Esophagus squamous epithelium (tissue), 5 donors: ENCODE measurements around the gene MAP2K5. TPM values are rescaled to one million over a fixed set of nuclear protein-coding genes. Genes with fewer than 3 reads are reported as not detected.

ENCODE experiments used
- DNase-seq: peaks from one replicate; lab custom pipeline; 2025; lab: John Stamatoyannopoulos, UW
- H3K27ac ChIP-seq, 4 donors: fragments of 200-600 bp; sonication (generic); one replicate each; pipeline ENCODE4 v1.5.1; 2016 to 2019; ENCODE audit warnings: mild to moderate bottlenecking in 1 of 4
- H3K27me3 ChIP-seq, 4 donors: fragments of 200-600 bp; sonication (generic); 1 replicate in 3 of 4; 2 replicates in 1 of 4; pipeline versions ENCODE4 v1.5.1 to v1.6.0; 2017 to 2021; ENCODE audit warnings: antibody characterized with exemption in 1 of 4
- H3K36me3 ChIP-seq, 3 donors: fragments of 200-600 bp; sonication (generic); one replicate each; pipeline ENCODE4 v1.5.1; 2016 to 2019
- H3K4me1 ChIP-seq, 3 donors: fragments of 200-600 bp; sonication (generic); one replicate each; pipeline ENCODE4 v1.5.1; 2017 to 2019
- H3K4me3 ChIP-seq, 4 donors: fragments of 200-600 bp; sonication (generic); 1 replicate in 3 of 4; 2 replicates in 1 of 4; pipeline ENCODE4 v1.5.1; 2016 to 2019; ENCODE audit warnings: mild to moderate bottlenecking in 2 of 4, moderate library complexity in 1 of 4
- H3K9me3 ChIP-seq, 3 donors: fragments of 200-600 bp; sonication (generic); one replicate each; pipeline ENCODE4 v1.5.1; 2016 to 2019
- POLR2A ChIP-seq, 4 donors: fragments of 450-650 bp; IDR thresholded peaks; one replicate each; pipeline ENCODE4 v1.6.1; 2017; ENCODE audit warnings: antibody characterized with exemption in 4 of 4, mild to moderate bottlenecking in 4 of 4, moderate library complexity in 3 of 4
- WGBS, 2 donors: methylation state at CpG; one replicate each; pipeline ENCODE4 v1.1.5; 2018; 5-methylcytosine and 5-hydroxymethylcytosine counted together
- intact Hi-C: fragments of 100-400 bp; cut with DNase I; formaldehyde crosslinking; loops from one replicate; pipeline ENCODE4 v1.15.0; 2022
- total RNA-seq, 4 donors: library from RNA; depleted of rRNA; stranded (reverse); fragments of >200 nt; gene quantifications; one replicate each; pipeline ENCODE4 v1.1.0, GENCODE V29; 2016
- TF ChIP-seq, protein P1 (sequence below), 6 experiments: fragments of 450-650 bp in 4 of 6; fragments of 200-600 bp in 2 of 6; sonication (generic) in 2 of 6; IDR thresholded peaks; one replicate each; pipeline ENCODE4 v1.5.1; 2016 to 2019; ENCODE audit warnings: antibody characterized with exemption in 6 of 6, mild to moderate bottlenecking in 4 of 6, moderate library complexity in 4 of 6
- donor health status: DM: yes; HTN: yes; CAD: no.

Gene MAP2K5
- total RNA-seq, 4 donors from 2014 or later, result 5.8 to 8.0 (median 7.0) TPM

DNA sequence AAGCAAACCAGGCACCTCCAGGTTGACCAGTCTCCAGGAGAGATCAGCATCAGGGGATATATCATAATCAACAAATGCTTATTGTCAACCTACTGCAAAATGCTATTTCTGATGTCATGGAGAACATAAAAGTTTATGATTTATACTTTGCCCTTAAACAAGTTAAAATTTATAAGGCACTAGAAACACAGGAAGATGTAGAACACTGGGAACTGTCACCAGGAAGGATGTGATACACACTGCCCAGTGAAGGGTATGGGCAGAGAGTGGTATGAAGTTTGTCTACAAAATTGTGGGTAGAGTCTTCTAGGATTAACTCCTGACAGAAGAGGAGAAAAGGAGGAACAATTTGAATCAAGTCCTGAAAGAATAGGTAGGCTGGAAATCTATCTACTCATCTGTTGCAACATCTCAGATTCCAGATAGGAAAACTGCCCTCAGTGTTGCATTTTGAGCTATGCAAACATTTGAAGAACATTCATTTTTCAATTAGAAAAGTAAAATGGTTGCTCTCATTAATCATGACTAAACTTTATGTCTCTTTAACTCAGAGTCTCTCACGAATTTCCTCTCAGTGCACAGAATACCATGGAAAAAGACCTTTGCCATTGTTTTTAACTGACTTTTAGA, 176.9 kb downstream of the MAP2K5 start:
- H3K9me3 ChIP-seq, result no peaks in the 10 kb centered on the region
- 44 to 65% methylated on average over 1 of the region's 1 CpG for WGBS, 2 donors
- no peak overlapping the region for H3K27ac ChIP-seq
- no peaks in the 10 kb centered on the region for H3K4me1 ChIP-seq
- no peak for DNase-seq
- TF ChIP-seq, protein P1, sequence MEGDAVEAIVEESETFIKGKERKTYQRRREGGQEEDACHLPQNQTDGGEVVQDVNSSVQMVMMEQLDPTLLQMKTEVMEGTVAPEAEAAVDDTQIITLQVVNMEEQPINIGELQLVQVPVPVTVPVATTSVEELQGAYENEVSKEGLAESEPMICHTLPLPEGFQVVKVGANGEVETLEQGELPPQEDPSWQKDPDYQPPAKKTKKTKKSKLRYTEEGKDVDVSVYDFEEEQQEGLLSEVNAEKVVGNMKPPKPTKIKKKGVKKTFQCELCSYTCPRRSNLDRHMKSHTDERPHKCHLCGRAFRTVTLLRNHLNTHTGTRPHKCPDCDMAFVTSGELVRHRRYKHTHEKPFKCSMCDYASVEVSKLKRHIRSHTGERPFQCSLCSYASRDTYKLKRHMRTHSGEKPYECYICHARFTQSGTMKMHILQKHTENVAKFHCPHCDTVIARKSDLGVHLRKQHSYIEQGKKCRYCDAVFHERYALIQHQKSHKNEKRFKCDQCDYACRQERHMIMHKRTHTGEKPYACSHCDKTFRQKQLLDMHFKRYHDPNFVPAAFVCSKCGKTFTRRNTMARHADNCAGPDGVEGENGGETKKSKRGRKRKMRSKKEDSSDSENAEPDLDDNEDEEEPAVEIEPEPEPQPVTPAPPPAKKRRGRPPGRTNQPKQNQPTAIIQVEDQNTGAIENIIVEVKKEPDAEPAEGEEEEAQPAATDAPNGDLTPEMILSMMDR (IDR thresholded peaks at IDR 0.05), result no peak
- no peak for TF ChIP-seq POLR2A (IDR thresholded peaks at IDR 0.05)
- H3K27me3 ChIP-seq, result no peaks in the 10 kb centered on the region
- intact Hi-C loops, result no loop called here
- no peak overlapping the region for H3K4me3 ChIP-seq
- H3K36me3 ChIP-seq, result no peaks in the 10 kb centered on the region

DNA sequence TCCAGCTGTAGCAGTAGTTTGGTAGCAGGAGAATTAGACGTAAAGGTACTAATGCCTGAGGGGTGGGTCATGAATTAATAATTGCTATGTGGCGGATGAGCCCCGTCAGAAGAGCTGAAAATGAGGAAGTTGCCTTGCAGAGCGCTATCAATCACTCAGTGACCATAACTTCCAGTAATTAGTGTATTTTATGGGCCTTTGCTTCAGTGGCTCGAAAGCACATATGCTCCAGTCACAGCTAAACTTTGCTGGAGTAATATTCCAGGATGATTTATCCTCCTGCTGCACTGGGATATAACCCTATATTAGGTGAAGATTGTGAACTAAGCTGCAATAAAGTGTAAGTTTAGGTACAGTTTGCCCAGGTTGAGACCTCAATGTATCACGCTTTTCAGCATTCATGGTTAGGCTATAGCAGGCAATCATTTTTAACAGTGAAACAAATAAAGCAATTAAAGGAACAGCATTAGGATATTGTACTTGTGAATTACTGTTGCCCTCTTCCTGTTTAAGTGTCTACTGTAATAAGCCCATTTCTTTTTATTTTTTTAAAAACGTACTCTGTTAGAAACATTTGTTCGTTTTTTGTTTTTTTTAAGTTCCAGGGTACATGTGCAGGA, 178.2 kb downstream of the MAP2K5 start:
- TF ChIP-seq POLR2A (IDR thresholded peaks at IDR 0.05), result no peak
- TF ChIP-seq, protein P1 (IDR thresholded peaks at IDR 0.05), result no peak
- WGBS, 2 donors, result 81 to 88% methylated on average over 8 of the region's 8 CpGs
- no peak overlapping the region for H3K27ac ChIP-seq
- no peak for DNase-seq
- H3K4me3 ChIP-seq, result no peak overlapping the region
- intact Hi-C loops, result no loop called here
- no peaks in the 10 kb centered on the region for H3K9me3 ChIP-seq
- no peaks in the 10 kb centered on the region for H3K27me3 ChIP-seq
- H3K4me1 ChIP-seq, result no peaks in the 10 kb centered on the region
- H3K36me3 ChIP-seq, result no peaks in the 10 kb centered on the region

DNA sequence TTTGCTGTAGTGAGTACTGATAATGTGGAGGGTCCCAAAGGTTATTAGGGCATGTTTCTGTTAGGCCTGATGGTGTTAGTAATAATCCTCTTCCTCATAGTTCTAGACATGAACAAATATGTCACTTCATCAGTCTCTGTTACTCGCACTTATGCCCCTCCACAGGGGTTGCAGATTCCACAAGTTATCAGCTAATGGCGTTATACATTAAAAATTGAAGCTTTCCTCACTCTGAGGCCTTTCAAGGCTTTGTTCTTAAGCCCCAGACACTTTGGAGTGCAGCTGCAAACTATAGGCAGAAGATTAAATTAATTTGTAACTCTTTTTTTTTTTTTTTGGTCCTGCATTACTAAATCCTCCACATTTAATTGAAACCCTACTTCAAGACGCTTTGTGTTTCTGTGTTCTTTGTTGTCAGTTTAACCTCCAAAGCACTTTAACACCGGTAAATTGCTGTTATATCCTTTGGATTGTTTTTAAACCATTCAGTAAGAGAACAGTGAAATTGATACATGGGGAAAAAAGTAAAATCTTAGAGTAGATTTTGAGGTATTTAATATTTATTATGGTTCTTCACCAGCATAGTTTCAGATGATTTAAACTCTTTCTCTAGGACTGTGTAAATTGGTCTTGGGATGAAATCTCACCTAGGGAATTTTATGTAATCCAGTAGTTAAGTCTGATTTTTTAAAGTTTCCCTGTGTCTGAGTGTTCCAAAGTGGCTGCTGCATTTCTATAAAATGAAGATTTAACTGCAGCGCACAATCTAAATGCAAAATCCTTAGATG, 179.7 kb downstream of the MAP2K5 start:
- 85 to 93% methylated on average over 5 of the region's 5 CpGs for whole genome bisulfite sequencing, 2 donors
- TF ChIP-seq, protein P1 (IDR thresholded peaks at IDR 0.05), result no peak
- no peak for TF ChIP-seq POLR2A (IDR thresholded peaks at IDR 0.05)
- no peak overlapping the region for H3K27ac ChIP-seq

DNA sequence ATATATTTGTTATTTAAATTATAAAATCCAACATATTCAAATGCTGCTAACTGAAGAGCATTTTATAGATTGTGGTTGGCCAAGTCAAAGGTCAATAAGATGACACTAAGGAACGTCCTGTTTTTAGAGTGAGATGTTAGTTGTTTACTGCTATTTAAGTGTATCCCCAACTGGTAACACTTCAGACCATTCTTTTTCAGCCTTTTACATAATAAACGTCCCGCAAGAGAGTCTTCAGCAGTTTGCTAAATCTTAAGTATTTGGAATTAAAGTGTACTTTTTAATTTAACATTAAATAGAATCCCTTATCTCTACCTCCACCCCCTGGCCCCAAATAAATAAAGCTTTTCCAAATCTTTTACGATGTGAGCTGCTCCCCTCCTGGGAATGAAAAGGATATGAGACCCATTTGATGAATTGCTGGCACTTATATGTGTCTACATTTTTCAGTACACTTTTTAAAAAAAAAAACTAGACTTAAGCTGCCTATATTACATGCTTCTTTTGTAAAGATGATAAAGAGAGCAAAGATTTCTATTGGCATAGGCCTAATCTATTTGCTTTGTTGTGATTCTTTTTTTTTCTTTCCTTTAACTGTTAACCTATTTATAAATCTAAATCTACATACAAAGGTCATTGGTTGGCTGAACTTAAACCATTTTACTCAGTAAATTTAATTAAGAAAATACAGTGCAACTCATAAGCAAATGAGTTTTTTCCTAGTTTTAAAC, 181.0 kb downstream of the MAP2K5 start:
- 84 to 90% methylated on average over 4 of the region's 4 CpGs for WGBS, 2 donors

More for the DNA sequence above, 179.7 kb downstream of the MAP2K5 start:
- DNase-seq, result no peak
- H3K9me3 ChIP-seq, result no peaks in the 10 kb centered on the region
- no peaks in the 10 kb centered on the region for H3K4me1 ChIP-seq
- intact Hi-C loops, result no loop called here
- no peaks in the 10 kb centered on the region for H3K27me3 ChIP-seq
- no peak overlapping the region for H3K4me3 ChIP-seq
- H3K36me3 ChIP-seq, result no peaks in the 10 kb centered on the region

More for the DNA sequence above, 181.0 kb downstream of the MAP2K5 start:
- no peak for DNase-seq
- no peak overlapping the region for H3K4me3 ChIP-seq
- no peak for TF ChIP-seq POLR2A (IDR thresholded peaks at IDR 0.05)
- TF ChIP-seq, protein P1 (IDR thresholded peaks at IDR 0.05), result no peak
- no peaks in the 10 kb centered on the region for H3K27me3 ChIP-seq
- no peak overlapping the region for H3K27ac ChIP-seq
- intact Hi-C loops, result no loop called here
- no peaks in the 10 kb centered on the region for H3K9me3 ChIP-seq
- no peaks in the 10 kb centered on the region for H3K36me3 ChIP-seq
- H3K4me1 ChIP-seq, result no peaks in the 10 kb centered on the region
